Subcutaneous abdominal adipose tissue (tissue), 5 donors: Measurements from ENCODE around the gene PEX16.

Experiments used
- H3K27ac ChIP-seq: one replicate; pipeline ENCODE4 v1.7.0; 2013; ENCODE audit warnings: low read depth, mild to moderate bottlenecking, inconsistent platforms, low read length, moderate library complexity
- H3K27me3 ChIP-seq, 5 donors: one replicate each; pipeline ENCODE4 v1.7.0; 2013; ENCODE audit warnings: low read length in 5 of 5, inconsistent platforms in 1 of 5; ENCODE audit not compliant: control insufficient read depth in 5 of 5, insufficient read depth in 4 of 5
- H3K36me3 ChIP-seq, 5 donors: one replicate each; pipeline ENCODE4 v1.7.0; 2013; ENCODE audit warnings: low read length in 5 of 5; ENCODE audit not compliant: control insufficient read depth in 5 of 5, insufficient read depth in 5 of 5
- H3K4me1 ChIP-seq, 5 donors: one replicate each; pipeline ENCODE4 v1.7.0; 2013; ENCODE audit warnings: low read length in 5 of 5, mild to moderate bottlenecking in 3 of 5, moderate library complexity in 1 of 5; ENCODE audit not compliant: control insufficient read depth in 5 of 5, insufficient read depth in 5 of 5
- H3K4me3 ChIP-seq, 5 donors: one replicate each; pipeline ENCODE4 v1.7.0; 2013; ENCODE audit warnings: low read length in 5 of 5, low read depth in 1 of 5
- H3K9ac ChIP-seq, 5 donors: one replicate each; pipeline ENCODE4 v1.7.0; 2013; ENCODE audit warnings: low read length in 5 of 5, mild to moderate bottlenecking in 4 of 5, moderate library complexity in 3 of 5
- H3K9me3 ChIP-seq, 5 donors: one replicate each; pipeline ENCODE4 v1.7.0; 2013; ENCODE audit warnings: low read length in 5 of 5; ENCODE audit not compliant: control insufficient read depth in 5 of 5
- donor health status: healthy.
- donor health status: healthy.
- donor health status: healthy.
- donor health status: healthy.
- donor health status: healthy.

The PEX16 gene

DNA sequence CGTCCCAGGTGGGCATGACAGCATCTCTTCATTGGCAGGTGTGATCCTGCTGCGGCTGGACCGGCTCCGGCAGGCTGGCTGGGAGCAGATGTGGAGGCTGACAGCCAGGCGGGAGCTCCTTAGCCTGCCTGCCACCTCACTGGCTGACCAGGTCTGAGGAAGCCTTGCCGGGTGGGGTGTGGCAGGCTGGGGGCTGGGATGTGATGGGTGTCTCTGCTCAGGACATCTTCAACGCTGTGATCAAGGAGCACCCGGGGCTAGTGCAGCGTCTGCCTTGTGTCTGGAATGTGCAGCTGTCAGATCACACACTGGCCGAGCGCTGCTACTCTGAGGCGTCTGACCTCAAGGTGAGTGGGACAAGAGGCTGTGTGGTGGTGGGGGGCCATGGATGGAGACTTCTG, 8.3 kb upstream of the PEX16 start:
- Histone ChIP-seq H3K4me1 (peaks cover 0 to 16% (median 12%) of the 10 kb centered on the region in 5 donors), H3K27ac (no peak overlapping the region), H3K4me3 (no peak overlapping the region), H3K9ac (no peak overlapping the region), H3K36me3 (peaks cover 0 to 4% (median 0%) of the 10 kb centered on the region in 5 donors), H3K27me3 (peaks cover 18 to 29% (median 24%) of the 10 kb centered on the region in 5 donors), H3K9me3 (no peaks in the 10 kb centered on the region)

- Histone ChIP-seq H3K9ac (no peak overlapping the region), H3K27ac (no peak overlapping the region), H3K4me1 (peaks cover 0 to 16% (median 12%) of the 10 kb centered on the region in 5 donors), H3K27me3 (peaks cover 18 to 29% (median 24%) of the 10 kb centered on the region in 5 donors), H3K9me3 (no peaks in the 10 kb centered on the region), H3K4me3 (no peak overlapping the region), H3K36me3 (peaks cover 0 to 4% (median 0%) of the 10 kb centered on the region in 5 donors)
Observed at GRCh38 chr11:45925550-45925949, 7.9 kb upstream of the PEX16 start.

- H3K4me3 ChIP-seq: no peak overlapping the region
- no peak overlapping the region for H3K9ac ChIP-seq
- peaks cover 18 to 29% (median 24%) of the 10 kb centered on the region in 5 donors for H3K27me3 ChIP-seq
- no peaks in the 10 kb centered on the region for H3K9me3 ChIP-seq
- H3K4me1 ChIP-seq: peaks cover 0 to 22% (median 13%) of the 10 kb centered on the region in 5 donors
- no peak overlapping the region for H3K27ac ChIP-seq
- H3K36me3 ChIP-seq: no peaks in the 10 kb centered on the region
Observed at GRCh38 chr11:45924927-45925326, 7.2 kb upstream of the PEX16 start.

GRCh38 chr11:45924036-45924915, 6.6 kb upstream of the PEX16 start:
- no peaks in the 10 kb centered on the region for H3K36me3 ChIP-seq
- no peaks in the 10 kb centered on the region for H3K9me3 ChIP-seq
- peaks cover 18 to 29% (median 24%) of the 10 kb centered on the region in 5 donors for H3K27me3 ChIP-seq
- no peak overlapping the region for H3K27ac ChIP-seq
- no peak overlapping the region for H3K9ac ChIP-seq
- peaks cover 0 to 28% (median 14%) of the 10 kb centered on the region in 5 donors for H3K4me1 ChIP-seq
- H3K4me3 ChIP-seq: no peak overlapping the region

DNA sequence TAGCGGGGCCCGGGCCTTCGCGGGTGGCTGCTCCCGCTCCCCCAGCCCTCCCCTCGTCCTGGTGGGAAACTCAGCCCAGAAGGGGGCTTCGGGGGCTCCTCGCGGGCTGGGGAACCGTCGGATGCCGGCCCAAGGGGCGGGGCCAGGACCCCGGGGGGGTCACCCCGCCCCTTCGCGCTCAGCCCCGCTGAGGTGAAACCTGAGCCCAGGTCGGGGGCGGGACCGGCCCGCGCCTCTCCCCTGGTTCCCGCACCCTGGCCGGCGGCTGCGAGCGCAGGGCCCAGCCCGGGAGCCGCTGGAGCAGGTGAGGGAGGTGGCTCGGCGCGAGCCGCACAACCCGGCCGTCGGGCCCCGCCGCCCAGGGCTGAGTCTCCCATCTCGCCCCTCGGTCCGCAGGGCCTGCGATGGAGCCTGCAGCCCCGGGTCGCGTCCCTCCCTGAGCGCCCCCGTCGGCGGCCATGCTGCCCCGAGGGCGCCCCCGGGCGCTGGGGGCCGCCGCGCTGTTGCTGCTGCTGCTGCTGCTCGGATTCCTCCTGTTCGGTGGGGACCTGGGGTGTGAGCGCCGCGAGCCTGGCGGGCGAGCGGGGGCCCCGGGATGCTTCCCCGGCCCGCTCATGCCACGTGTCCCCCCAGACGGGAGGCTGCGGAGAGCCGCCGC, 4.9 kb upstream of the PEX16 start, which contains the start of gene LARGE2:
TSS of gene LARGE2 (plus strand) at position 232 of the 658 bp plus-strand sequence. CDS start at position 459, 227 bp downstream.
- peaks cover 0 to 41% (median 20%) of the 10 kb centered on the region in 5 donors for H3K4me1 ChIP-seq
- H3K9me3 ChIP-seq: no peaks in the 10 kb centered on the region
- H3K27ac ChIP-seq: no peak within 1 kb of the TSS
- no peaks in the 10 kb centered on the region for H3K36me3 ChIP-seq
- H3K27me3 ChIP-seq: peaks cover 18 to 29% (median 24%) of the 10 kb centered on the region in 5 donors
- no peak within 1 kb of the TSS for H3K9ac ChIP-seq
- H3K4me3 ChIP-seq: peak within 1 kb of the TSS in 4 of 5 donors; percentile 17 to 52 (median 24)

DNA sequence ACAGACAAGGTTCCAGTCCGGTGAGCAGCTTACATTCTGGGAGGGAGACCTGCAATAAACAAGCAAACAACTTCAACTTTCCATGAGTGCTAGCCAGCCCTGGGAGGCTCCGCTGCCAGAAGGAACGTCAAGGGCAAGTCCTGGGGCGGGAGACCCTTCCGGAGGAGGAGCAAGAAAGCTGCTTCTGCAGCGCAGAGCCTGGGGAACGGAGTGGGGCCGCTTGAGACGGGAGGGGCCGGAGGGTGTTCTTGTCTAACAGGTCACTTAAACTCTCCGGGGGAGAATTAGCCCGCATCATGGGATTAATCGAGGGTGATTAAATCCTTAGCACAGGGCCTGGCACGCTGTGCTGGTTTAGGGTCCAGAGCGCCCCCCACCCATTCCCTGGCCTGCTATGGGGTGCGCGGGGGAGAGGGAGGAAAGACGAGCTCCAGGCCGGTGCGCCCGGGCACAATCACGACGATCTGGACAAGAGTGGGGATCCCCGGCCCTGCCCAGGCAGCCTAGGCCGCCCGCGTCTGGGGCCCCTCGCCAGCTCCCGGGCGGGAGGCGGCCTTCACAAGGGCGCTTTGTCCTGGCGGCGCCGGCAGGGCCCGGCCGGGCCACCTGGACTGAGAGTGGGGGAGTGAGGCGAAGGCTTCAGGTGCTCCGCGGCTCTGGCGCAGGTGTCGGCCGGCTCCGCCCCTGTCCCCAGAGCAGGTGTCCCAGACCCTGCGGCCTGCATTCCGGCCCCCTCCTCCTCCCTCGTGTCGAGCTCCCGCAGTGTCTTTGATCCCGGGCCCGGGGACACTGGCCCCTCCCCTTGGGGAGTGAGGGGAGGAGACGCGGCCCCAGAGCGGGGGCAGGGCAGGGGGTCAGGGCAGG, 4.1 kb upstream of the PEX16 start:
- peaks cover 18 to 28% (median 24%) of the 10 kb centered on the region in 5 donors for H3K27me3 ChIP-seq
- peaks cover 0 to 48% (median 28%) of the 10 kb centered on the region in 5 donors for H3K4me1 ChIP-seq
- H3K4me3 ChIP-seq: peak overlapping the region in 2 of 5 donors; percentile 29 to 52
- no peak overlapping the region for H3K9ac ChIP-seq
- H3K36me3 ChIP-seq: no peaks in the 10 kb centered on the region
- H3K9me3 ChIP-seq: no peaks in the 10 kb centered on the region
- H3K27ac ChIP-seq: no peak overlapping the region

GRCh38 chr11:45920531-45921477, 3.1 kb upstream of the PEX16 start:
- Histone ChIP-seq H3K27ac (no peak overlapping the region), H3K4me3 (no peak overlapping the region), H3K9me3 (no peaks in the 10 kb centered on the region), H3K4me1 (peaks cover 1 to 56% (median 36%) of the 10 kb centered on the region in 5 donors), H3K9ac (no peak overlapping the region), H3K27me3 (peaks cover 10 to 21% (median 15%) of the 10 kb centered on the region in 5 donors), H3K36me3 (peaks cover 0 to 4% (median 3%) of the 10 kb centered on the region in 5 donors)

- no peaks in the 10 kb centered on the region for H3K9me3 ChIP-seq
- no peak overlapping the region for H3K9ac ChIP-seq
- peaks cover 10 to 20% (median 13%) of the 10 kb centered on the region in 5 donors for H3K27me3 ChIP-seq
- peaks cover 0 to 12% (median 11%) of the 10 kb centered on the region in 5 donors for H3K36me3 ChIP-seq
- H3K4me1 ChIP-seq: peaks cover 1 to 56% (median 36%) of the 10 kb centered on the region in 5 donors
- H3K27ac ChIP-seq: no peak overlapping the region
- no peak overlapping the region for H3K4me3 ChIP-seq
Observed at GRCh38 chr11:45919806-45920530, 2.3 kb upstream of the PEX16 start.
